GM06990 (cell line): ENCODE measurements around the gene SDF4.

Experiments used
- DNase-seq: peaks from one replicate; pipeline ENCODE4 v3.0.0-alpha.2; 2011; ENCODE audit not compliant: insufficient read length; ENCODE audit errors: extremely low read depth
- H3K27me3 ChIP-seq: replicated peaks from 2 replicates; pipeline ENCODE4 v1.6.0; 2011; ENCODE audit warnings: low read length; ENCODE audit not compliant: control insufficient read depth, insufficient read depth
- H3K36me3 ChIP-seq: 2 replicates; pipeline ENCODE4 v1.5.1; 2011; ENCODE audit warnings: low read length; ENCODE audit not compliant: control insufficient read depth, insufficient read depth
- H3K4me3 ChIP-seq: replicated peaks from 2 replicates; pipeline ENCODE4 v1.5.1; 2011; ENCODE audit warnings: low read depth, mild to moderate bottlenecking, control low read depth, low read length
- TF ChIP-seq, protein P1 (sequence below): IDR thresholded peaks from 2 replicates; pipeline ENCODE4 v1.5.1; 2011; ENCODE audit warnings: low read length, control low read depth, mild to moderate bottlenecking, inconsistent platforms; ENCODE audit not compliant: insufficient read depth, poor library complexity, severe bottlenecking

SDF4 gene

DNA sequence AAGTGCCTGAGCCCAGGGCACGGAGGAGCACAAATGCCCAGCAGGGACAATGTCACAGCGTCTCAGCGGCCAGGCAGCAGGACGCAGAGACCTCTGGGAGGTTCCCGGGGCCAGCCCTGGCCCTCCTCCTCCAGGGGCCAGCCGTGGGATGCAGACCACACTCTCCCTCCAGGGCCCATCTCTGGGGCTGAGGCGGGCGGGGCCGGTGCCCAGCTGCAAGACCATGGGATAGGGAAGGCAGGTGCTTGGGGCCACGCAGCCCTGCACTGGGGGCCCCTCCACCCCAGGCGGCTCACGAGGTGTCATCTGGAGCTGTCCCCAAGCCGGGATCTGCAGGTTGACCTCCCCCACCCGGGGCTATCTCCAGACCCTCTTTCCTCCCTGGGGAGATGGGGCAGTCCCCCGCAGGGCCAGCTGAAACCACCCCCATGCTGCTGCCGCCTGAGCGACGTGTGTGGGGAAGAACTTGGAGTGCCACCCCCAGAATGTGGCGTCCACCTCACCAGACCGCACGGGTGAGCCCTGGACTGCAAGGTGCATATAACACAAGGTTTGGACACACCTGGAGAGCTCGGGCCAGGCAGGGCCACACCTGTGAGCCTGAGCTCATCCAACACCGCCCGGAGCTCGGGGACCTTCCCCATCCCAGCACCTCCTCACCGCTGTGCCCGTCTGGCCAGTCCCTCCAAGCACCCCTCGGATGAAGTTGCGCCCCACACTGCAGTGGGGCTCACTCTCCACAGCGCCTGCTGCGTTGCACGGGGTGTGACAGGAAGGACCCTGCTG lies 62.2 kb downstream of the SDF4 start:
- TF ChIP-seq, protein P1, sequence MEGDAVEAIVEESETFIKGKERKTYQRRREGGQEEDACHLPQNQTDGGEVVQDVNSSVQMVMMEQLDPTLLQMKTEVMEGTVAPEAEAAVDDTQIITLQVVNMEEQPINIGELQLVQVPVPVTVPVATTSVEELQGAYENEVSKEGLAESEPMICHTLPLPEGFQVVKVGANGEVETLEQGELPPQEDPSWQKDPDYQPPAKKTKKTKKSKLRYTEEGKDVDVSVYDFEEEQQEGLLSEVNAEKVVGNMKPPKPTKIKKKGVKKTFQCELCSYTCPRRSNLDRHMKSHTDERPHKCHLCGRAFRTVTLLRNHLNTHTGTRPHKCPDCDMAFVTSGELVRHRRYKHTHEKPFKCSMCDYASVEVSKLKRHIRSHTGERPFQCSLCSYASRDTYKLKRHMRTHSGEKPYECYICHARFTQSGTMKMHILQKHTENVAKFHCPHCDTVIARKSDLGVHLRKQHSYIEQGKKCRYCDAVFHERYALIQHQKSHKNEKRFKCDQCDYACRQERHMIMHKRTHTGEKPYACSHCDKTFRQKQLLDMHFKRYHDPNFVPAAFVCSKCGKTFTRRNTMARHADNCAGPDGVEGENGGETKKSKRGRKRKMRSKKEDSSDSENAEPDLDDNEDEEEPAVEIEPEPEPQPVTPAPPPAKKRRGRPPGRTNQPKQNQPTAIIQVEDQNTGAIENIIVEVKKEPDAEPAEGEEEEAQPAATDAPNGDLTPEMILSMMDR = no peak
- no peak overlapping the region for H3K4me3 ChIP-seq
- no peaks in the 10 kb centered on the region; the same call in 1 of the 2 replicates for H3K27me3 ChIP-seq
- H3K36me3 ChIP-seq = no peaks in the 10 kb centered on the region
- peak; percentile 25 for DNase-seq

DNA sequence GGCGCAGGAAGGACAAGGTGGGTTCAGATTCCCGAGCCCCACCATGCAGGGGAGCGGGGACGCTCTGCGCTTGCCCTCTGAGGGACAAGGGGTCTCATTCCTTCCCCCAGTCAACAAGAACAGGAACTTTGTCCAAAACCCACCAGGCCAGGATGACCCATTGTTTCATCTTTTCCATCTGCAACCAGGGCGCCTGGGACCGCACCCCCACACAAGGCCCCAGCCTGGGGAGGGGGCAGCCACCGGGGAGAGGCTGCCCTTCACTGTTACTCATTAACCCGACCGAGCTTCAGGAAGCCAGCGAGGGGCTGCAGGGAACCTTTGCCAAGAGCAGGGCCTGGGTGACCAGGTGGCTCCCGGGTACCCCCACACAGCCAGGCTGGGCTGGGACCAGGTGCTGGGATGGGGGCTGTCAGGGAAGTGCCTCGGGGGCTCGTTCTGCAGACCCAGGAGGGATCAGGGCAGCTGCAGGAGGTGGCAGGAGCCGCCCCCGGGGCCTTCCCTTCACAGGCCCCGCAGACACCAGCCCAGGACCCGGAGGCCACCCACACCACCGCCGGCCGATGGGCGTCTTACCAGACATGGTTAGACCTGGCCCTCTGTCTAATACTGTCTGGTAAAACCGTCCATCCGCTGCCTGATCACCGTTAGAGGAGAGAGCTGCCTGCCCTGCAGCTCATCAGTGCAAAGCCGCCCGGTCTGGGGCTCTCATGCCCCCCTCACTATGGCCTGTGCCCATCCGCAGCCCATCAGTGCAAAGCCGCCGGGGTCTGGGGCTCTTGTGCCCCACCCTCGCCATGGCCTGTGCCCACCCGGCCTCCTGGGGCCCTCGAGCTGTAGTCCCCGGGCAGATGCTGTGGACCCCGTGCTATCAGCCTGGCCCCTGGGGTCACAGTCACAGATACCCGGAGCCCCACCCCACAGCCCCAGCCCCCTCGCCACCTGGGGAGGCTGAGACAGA lies 63.1 kb downstream of the SDF4 start:
- peak; percentile 5 for DNase-seq
- TF ChIP-seq, protein P1 = no peak
- no peaks in the 10 kb centered on the region; the same call in 1 of the 2 replicates for H3K27me3 ChIP-seq
- no peaks in the 10 kb centered on the region for H3K36me3 ChIP-seq
- H3K4me3 ChIP-seq = no peak overlapping the region

DNA sequence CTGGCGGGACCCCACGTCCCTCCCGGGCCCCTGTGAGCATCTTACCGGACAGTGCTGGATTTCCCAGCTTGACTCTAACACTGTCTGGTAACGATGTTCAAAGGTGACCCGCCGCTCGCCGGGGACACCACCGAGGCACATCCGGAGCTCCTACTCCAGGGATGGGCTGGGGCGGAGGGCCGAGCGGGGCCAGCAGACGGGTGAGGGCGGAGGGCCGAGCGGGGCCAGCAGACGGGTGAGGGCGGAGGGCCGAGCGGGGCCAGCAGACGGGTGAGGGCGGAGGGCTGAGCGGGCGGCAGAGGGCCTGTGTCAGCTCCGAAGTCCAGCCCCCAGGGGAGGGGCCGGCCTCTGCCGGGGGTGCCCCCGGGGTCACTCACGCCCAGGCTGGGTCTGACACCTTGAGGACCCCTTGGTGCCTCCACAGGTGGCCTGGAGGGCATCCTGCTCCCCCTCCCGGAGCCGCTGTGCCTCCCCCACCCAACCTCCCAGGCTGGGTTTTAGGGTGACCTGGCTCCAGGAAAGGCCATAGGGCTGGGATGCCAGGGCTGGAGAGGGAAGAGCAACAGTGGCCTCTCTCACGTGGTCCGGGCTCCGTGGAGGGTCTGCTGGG lies 63.9 kb downstream of the SDF4 start:
- Histone ChIP-seq H3K4me3 (no peak overlapping the region), H3K27me3 (no peaks in the 10 kb centered on the region; the same call in 1 of the 2 replicates), H3K36me3 (no peaks in the 10 kb centered on the region)
- TF ChIP-seq, protein P1 = no peak
- DNase-seq = peak; percentile 1

DNA sequence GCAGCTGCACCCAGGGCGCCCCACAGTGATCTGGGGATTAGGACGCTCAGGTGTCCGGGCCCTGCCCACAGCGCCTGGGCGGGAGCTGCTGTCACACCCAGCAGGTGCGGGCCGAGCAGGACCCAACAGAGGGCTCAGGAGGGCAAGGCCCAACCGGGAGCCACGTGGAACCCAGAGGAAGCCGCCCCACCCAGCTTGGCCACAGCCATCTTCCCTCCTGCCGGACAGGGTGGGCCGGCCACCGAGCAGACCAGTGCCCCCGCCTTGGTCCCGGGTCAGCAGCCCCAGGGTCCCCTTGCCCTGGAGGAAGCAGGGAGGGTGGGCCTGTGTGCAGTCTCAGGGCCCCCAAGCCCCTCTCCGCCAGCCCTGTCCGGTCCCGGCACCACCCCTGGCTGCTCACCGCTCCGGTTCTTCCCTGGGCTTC lies 64.4 kb downstream of the SDF4 start:
- Histone ChIP-seq H3K36me3 (no peaks in the 10 kb centered on the region), H3K27me3 (no peaks in the 10 kb centered on the region; the same call in 1 of the 2 replicates), H3K4me3 (no peak overlapping the region)
- DNase-seq = no peak
- TF ChIP-seq, protein P1 = no peak
